GM19467 (cell line): ENCODE results near the gene MREG.

Experiments
- ATAC-seq: cut with Tn5 transposase; IDR thresholded peaks from one replicate; pipeline ENCODE4 v1.9.1; 2021; ENCODE audit warnings: mild to moderate bottlenecking, moderate library complexity; ENCODE audit not compliant: unreplicated experiment

Gene MREG

GRCh38 chr2:216013080-216013909 lies at the start of gene MREG:
Gene MREG (minus strand): TSS chr2:216013551. CDS start chr2:216013327, 224 bp downstream.
- ATAC-seq: peak; percentile 43

GRCh38 chr2:216059233-216059834 lies 46.0 kb upstream of the MREG start:
- ATAC-seq: no peak

DNA sequence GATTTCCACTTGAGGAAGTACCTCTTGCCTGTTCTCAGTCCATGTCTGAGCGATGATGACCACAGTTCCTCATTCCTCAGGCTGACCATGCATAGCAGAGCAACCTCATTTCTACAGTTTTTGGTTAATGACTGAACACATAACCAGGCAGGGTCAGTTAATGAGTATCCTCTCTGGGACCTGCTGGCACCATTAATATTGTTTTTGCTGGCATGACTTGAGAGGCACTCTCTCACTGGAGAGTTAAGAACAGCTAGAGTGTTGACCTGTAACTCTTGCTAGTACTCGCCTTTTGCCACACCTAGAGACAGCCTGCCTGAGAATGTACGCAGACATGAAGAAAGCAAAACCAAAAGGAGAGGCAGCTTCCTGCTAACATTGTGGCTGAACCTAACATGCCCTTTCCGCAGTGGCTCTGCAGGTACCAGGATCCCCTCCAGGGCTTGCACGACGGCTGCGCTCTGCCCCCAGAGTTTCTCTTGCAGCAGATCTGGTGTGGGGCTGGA lies 44.4 kb upstream of the MREG start:
- peak; percentile 84 for ATAC-seq

DNA sequence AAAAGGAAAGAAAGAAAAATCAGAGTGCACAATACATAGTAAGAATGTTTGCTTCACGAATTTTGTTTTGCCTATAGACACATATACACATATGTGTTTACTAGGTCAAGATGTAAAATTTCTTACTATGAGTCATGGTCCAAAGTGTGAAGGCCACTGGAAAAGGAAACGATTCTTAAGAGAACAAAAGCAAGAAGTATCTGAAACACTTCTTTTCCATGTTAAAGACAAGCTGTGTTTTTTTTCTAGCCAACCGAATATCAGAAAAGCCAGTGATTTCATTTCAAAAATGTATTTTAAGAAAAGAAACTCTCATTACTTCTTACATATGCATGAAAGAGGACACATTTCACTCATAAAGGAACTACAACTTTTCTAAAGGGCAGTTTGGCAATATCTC lies 43.4 kb upstream of the MREG start:
- peak; percentile 27 for ATAC-seq

- no peak for ATAC-seq
Observed at GRCh38 chr2:216055680-216056079, 42.3 kb upstream of the MREG start.

DNA sequence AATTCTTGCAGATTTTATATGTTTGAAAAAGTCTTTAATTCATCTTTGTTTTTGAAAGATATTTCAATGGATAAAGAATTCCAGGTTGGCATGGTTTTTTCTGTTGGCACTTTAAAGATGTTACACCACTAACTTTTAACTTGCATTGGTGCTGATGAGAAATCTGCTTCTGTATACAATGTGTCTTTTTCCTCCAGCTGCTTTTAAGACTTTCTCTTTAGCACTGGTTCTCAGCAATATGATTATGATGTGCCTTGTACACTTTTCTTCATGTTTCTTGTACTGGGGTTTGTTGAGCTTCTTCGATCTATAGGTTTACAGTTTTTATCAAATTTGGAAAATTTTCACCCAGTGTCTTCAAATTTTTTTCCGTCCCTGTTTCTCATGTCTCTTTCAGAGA lies 39.1 kb upstream of the MREG start:
- ATAC-seq: no peak

GRCh38 chr2:216051350-216051749 lies 38.0 kb upstream of the MREG start:
- no peak for ATAC-seq

DNA sequence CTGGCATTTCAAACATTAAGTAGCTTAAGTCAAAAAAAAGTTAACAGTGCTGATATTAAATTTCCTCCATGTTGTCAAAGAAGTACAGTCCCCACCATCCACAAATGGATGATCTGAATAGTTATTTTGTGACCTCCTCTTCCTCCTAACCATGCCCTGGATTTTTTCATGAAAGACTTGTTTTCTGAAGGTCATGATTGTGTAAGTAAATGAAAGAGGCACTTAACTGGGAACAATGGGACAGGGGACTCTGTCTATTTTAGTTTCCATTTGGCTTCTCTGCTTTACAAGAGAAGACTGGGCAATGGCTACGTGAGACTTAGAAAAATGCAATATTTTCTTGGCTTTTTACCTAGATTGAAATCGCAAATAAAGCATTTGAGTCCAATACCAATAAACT lies 36.1 kb upstream of the MREG start:
- no peak for ATAC-seq

DNA sequence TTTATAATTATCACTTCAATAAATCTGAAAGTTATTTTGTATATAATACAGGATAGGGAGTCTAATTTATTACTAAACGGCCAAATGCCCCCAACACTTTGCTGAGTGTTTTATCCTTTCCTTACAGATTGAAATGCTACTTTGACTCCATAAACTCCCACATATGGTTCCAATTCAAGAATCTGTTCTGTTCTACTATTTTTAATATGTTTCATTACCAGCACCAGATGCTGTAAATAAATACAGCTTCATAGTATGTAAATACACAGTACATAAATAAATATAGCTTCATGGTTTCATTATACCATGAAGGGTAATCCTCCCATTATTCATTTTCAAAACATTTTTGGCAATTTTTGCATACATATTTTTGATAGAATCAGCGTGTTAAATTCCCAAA lies 34.0 kb upstream of the MREG start:
- ATAC-seq: no peak

- ATAC-seq: peak; percentile 81
Observed at GRCh38 chr2:216044883-216045486, 31.6 kb upstream of the MREG start.

GRCh38 chr2:216043949-216044348 lies 30.6 kb upstream of the MREG start:
- no peak for ATAC-seq

DNA sequence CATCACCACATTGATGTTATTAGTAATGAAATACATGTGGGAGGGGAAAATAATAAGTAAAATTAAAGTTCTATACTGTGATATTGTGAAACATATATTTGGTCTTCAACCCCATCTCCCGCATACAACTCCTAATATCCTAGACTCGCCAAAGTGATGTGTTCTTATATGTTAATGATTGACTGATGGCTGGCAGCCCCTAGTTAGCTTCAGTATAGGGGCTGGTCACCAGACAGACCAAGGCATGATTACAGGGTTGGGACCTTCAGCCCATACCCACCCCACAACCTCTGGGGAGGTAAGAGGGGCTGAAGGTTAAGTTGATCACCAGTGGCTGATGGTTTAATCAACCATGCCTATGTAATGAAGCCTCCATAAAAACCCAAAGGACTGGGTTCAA lies 28.1 kb upstream of the MREG start:
- ATAC-seq: no peak

DNA sequence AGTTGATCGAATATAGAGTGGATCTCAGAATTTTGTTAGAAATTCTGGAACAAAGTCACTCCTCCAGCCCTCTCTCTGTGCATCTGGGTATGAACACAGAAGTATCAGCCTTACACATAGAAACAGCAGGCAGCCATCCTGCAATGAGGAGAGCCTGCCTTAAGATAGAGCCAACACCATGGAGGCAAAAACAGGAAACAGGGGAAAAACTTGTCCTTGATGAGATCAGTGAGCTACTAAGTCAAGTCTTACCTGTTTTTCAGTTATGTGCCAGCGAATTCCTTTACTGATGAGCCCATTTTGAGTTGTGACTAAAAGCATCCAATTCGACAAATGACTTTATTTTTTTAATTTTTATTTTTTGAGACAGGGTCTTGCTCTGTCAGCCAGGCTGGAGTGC lies 26.6 kb upstream of the MREG start:
- ATAC-seq: no peak

DNA sequence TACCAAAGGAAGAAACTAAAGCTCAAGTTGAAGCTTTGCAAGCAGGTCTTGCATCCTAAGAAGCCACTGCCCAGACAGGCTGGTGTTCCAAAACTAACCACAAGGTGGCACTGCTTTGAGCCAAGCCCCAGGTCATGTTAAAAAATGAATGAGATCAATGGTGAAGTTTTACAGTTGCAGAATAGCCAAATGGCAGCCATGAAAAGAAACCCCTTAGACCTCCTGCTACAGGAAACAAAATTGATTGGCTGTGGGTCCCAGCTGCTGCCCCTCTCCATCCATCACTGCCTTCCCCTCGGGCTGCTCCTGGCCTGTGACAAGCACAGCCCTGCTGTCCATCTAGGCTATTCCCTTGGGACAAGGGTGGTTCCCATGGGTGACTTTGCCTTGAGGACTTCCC lies 20.7 kb upstream of the MREG start:
- no peak for ATAC-seq

GRCh38 chr2:216033403-216033802 lies 20.1 kb upstream of the MREG start:
- no peak for ATAC-seq

GRCh38 chr2:216031960-216032689 lies 18.8 kb upstream of the MREG start:
- peak; percentile 77 for ATAC-seq

DNA sequence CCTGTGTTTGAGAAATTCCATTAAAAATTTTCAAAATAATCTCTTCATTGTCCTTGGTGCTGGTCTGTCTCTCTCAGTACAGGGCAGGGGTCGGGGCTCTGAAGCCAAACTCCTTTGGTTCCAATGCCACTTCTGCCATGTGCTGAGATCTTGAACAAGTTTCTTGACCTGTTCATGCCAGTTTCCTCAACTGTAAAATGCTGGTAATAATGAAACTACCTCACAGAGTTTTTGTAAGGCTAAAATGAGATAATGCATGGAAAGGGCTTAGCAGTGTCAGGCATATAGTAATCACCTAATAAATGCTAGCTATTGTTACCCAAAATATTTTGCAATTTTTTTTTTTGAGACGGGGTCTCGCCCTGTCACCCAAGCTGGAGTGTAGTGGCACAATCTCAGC lies 16.9 kb upstream of the MREG start:
- ATAC-seq: no peak

DNA sequence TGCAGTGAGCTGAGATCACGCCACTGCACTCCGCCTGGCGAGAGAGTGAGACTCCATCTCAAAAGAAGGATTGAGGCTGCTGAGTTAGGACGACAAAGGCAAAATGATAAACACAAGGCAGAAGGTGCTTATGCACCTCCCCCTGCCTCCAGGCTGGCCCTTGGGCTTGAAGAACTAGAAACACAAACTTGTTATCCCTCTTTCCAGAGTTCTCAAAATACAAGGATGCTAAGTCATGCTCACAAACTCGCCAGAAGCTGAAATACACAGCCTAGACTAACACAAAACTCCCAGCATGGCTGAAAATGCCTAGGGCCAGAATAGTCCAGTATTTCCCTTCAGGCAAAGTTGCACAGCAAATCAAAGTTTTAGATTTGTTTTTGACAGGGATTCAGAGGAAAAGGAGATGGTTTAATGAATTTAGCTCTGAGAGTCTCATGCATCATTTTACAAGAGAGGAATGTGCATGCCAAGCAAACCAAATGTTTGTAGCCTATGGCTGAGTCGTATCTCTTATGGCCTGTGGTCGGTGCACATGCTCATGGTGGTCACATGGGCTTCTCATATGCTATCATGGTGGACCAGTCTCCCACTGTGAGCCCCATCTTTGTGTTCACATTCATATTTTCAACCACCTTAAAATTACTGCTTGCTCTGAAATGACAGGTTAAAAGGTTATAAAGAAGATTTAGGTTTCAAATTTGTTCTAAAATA lies 16.2 kb upstream of the MREG start:
- ATAC-seq: no peak

DNA sequence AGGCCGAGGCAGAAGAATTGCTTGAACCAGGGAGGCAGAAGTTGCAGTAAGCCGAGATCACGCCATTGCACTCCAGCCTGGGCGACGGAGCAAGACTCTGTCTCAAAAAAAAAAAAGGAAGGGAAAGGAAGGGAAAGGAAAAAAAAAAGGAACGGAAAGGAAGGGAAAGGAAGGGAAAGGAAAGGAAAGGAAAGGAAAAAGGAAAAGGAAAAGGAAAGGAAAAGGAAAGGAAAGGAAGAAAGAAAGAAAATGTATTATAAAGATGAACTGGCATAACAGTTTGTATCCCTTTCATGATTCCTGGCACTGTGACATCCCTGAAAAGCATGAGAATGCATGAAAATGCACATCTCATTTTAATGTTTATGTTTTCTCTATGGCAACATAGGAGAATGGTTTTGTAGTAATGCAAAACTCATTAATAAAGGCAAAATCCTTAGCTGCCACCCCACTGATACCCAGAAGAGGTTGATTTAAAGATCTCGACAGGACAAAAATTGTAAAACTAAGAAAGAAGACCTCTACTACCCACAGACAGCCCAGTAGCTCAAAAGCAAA lies 11.5 kb upstream of the MREG start:
- no peak for ATAC-seq

DNA sequence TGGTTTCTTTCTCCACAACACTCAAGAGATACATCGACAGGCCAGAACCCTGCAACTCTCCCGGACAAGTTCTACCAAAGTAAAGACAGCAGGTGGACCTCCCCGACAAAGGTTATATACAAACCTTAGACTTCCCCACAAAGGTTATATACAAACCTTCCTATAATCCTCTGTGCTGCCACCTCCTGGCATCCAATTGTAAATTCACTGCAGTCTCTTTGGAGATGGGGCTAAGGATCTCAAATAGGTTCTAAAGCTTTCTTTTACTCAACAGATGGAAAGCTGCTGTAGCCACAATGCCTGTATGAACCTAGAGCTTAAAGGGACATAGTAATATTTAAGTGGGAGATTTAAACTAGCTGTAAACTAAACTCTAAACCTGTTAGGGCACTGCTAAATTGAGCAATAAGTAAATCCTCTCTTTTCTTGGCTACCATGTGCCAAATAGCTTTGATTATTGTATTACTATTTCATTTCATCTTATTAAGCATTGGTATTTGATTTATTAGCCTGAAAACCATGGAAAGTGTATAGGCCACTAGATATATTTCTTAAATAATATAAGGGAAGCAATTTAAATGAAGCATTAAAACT lies 9.8 kb upstream of the MREG start:
- ATAC-seq: no peak
